MM.1S (cell line): Measurements from ENCODE around the gene BCAM.

Source experiments
- DNase-seq: peaks from one replicate; pipeline ENCODE4 v3.0.0-alpha.2; 2015
- H2AFZ ChIP-seq: fragments of 300-600 bp; sonication (generic); 2 replicates; pipeline ENCODE4 v1.6.0; 2016; ENCODE audit warnings: antibody characterized with exemption, low read length
- H3F3A ChIP-seq: fragments of 300-600 bp; sonication (generic); 2 replicates; pipeline ENCODE4 v1.6.1; 2016; ENCODE audit warnings: mild to moderate bottlenecking, antibody characterized with exemption, low read length, moderate library complexity, mixed read lengths; ENCODE audit not compliant: insufficient read depth
- H3K27ac ChIP-seq: fragments of 300-600 bp; sonication (generic); 2 replicates; pipeline ENCODE4 v1.5.1; 2016; ENCODE audit warnings: mild to moderate bottlenecking, low read length
- H3K27me3 ChIP-seq: fragments of 300-600 bp; sonication (generic); replicated peaks from 2 replicates; pipeline ENCODE4 v1.6.0; 2016; ENCODE audit warnings: low read length; ENCODE audit not compliant: insufficient read depth
- H3K36me3 ChIP-seq: fragments of 300-600 bp; sonication (generic); replicated peaks from 2 replicates; pipeline ENCODE4 v1.6.1; 2016; ENCODE audit warnings: mild to moderate bottlenecking, low read length, mixed read lengths; ENCODE audit not compliant: insufficient read depth
- H3K4me1 ChIP-seq: fragments of 300-600 bp; sonication (generic); 2 replicates; pipeline ENCODE4 v1.6.1; 2016; ENCODE audit warnings: low read length, mixed read lengths
- H3K4me2 ChIP-seq: fragments of 300-600 bp; sonication (generic); 2 replicates; pipeline ENCODE4 v1.6.0; 2016; ENCODE audit warnings: low read depth, low read length
- H3K4me3 ChIP-seq: fragments of 300-600 bp; sonication (generic); 2 replicates; pipeline ENCODE4 v1.5.1; 2016; ENCODE audit warnings: low read length, mixed read lengths
- H3K79me2 ChIP-seq: fragments of 300-600 bp; sonication (generic); 2 replicates; pipeline ENCODE4 v1.6.1; 2016; ENCODE audit warnings: mixed run types, low read length, mixed read lengths
- H3K9ac ChIP-seq: fragments of 300-600 bp; sonication (generic); 2 replicates; pipeline ENCODE4 v1.6.1; 2016; ENCODE audit warnings: low read length, mixed read lengths
- H3K9me2 ChIP-seq: fragments of 300-600 bp; sonication (generic); replicated peaks from 2 replicates; pipeline ENCODE4 v1.6.1; 2016; ENCODE audit warnings: mild to moderate bottlenecking, low read length, mixed read lengths; ENCODE audit not compliant: insufficient read depth
- H3K9me3 ChIP-seq: fragments of 300-600 bp; sonication (generic); replicated peaks from 2 replicates; pipeline ENCODE4 v1.6.1; 2016; ENCODE audit warnings: mild to moderate bottlenecking, low read length, mixed read lengths; ENCODE audit not compliant: insufficient read depth
- H4K20me1 ChIP-seq: fragments of 300-600 bp; sonication (generic); 2 replicates; pipeline ENCODE4 v1.6.1; 2016; ENCODE audit warnings: mild to moderate bottlenecking, low read length, moderate library complexity, mixed read lengths; ENCODE audit not compliant: insufficient read depth
- EZH2 ChIP-seq: fragments of 300-600 bp; sonication (generic); optimal IDR thresholded peaks from 2 replicates; pipeline ENCODE3; 2017; ENCODE audit warnings: low read depth, mild to moderate bottlenecking, antibody characterized with exemption, low read length, mixed read lengths
- EZH2phosphoT487 ChIP-seq: fragments of 300-600 bp; sonication (generic); IDR thresholded peaks from 2 replicates; pipeline ENCODE4 v1.6.1; 2018; ENCODE audit warnings: antibody characterized with exemption, low read length
- TF ChIP-seq, protein P1 (sequence below): fragments of 300-600 bp; sonication (generic); IDR thresholded peaks from 2 replicates; pipeline ENCODE4 v1.5.1; 2016; ENCODE audit warnings: antibody characterized with exemption, low read length, mixed read lengths

The BCAM gene

DNA sequence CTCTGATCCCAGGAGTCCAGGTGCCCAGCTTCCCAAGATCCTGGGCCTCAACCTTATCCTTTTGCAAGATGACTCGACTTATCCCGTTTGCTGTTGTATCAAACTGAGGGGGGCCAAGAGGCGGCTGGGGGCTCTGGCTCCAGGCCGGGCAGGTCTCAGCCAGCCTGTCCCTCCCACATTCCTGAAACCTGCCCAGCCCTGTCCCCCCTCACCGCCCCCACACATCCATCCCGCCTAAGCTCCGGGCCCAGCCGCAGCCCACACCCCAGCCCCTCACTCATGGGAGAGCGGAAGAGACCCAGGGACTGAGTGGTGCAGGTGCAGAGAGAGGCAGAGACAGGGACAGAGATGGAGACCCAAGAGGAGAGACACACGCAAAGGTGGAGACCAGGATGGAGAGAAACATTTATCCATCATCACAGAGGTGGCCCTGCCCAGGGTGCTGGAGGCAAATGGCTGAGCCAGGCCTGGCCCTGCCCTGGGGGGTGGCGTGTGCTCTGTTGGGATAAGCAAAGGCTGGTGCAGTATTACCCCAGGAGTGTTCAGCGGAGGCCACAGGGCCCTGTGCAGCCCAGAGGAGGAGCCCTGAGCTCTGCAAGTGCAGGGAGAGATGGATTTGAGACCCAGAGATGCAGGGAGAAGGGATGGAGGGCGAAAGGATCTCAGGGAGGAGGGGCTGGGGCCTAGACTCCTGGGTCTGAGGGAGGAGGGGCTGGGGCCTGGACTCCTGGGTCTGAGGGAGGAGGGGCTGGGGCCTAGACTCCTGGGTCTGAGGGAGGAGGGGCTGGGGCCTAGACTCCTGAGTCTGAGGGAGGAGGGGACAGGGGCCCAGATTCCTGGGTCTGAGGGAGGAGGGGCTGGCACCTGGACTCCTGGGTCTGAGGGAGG lies 1.6 kb downstream of the BCAM start:
- no peak for DNase-seq
- TF ChIP-seq, protein P1, sequence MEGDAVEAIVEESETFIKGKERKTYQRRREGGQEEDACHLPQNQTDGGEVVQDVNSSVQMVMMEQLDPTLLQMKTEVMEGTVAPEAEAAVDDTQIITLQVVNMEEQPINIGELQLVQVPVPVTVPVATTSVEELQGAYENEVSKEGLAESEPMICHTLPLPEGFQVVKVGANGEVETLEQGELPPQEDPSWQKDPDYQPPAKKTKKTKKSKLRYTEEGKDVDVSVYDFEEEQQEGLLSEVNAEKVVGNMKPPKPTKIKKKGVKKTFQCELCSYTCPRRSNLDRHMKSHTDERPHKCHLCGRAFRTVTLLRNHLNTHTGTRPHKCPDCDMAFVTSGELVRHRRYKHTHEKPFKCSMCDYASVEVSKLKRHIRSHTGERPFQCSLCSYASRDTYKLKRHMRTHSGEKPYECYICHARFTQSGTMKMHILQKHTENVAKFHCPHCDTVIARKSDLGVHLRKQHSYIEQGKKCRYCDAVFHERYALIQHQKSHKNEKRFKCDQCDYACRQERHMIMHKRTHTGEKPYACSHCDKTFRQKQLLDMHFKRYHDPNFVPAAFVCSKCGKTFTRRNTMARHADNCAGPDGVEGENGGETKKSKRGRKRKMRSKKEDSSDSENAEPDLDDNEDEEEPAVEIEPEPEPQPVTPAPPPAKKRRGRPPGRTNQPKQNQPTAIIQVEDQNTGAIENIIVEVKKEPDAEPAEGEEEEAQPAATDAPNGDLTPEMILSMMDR, result no peak
- TF ChIP-seq EZH2phosphoT487 (no peak), EZH2 (no peak)
- no peak overlapping the region for H3K4me3 ChIP-seq
- no peaks in the 10 kb centered on the region for H3K9me3 ChIP-seq
- H3K27me3 ChIP-seq, result peaks cover 76% of the 10 kb centered on the region
- no peaks in the 10 kb centered on the region for H3K79me2 ChIP-seq
- no peak overlapping the region for H3K4me2 ChIP-seq
- H3K36me3 ChIP-seq, result no peaks in the 10 kb centered on the region
- no peaks in the 10 kb centered on the region for H3K4me1 ChIP-seq
- no peak overlapping the region for H2AFZ ChIP-seq
- no peaks in the 10 kb centered on the region for H3K9me2 ChIP-seq
- no peak overlapping the region for H3K9ac ChIP-seq
- H3K27ac ChIP-seq, result no peak overlapping the region
- no peaks in the 10 kb centered on the region for H3F3A ChIP-seq
- H4K20me1 ChIP-seq, result no peaks in the 10 kb centered on the region

DNA sequence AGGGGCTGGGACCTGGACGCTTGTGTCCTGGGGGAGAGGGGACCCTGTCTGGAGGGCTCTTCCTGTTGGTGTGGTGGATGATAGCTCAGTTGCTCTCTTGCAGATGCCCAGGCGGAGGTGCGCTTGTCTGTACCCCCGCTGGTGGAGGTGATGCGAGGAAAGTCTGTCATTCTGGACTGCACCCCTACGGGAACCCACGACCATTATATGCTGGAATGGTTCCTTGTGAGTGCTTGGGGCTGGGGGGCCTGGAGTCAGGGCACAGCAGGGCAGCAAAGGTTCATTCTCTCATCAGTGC lies 2.2 kb downstream of the BCAM start:
- Histone ChIP-seq H3K27ac (no peak overlapping the region), H2AFZ (no peak overlapping the region), H3K4me1 (no peaks in the 10 kb centered on the region), H4K20me1 (no peaks in the 10 kb centered on the region), H3K4me3 (no peak overlapping the region), H3K9me3 (no peaks in the 10 kb centered on the region), H3K79me2 (no peaks in the 10 kb centered on the region), H3K9me2 (no peaks in the 10 kb centered on the region), H3K27me3 (peaks cover 77% of the 10 kb centered on the region), H3F3A (no peaks in the 10 kb centered on the region), H3K9ac (no peak overlapping the region), H3K36me3 (no peaks in the 10 kb centered on the region), H3K4me2 (no peak overlapping the region)
- no peak for DNase-seq
- TF ChIP-seq, protein P1, result no peak
- TF ChIP-seq EZH2, result no peak
- no peak for TF ChIP-seq EZH2phosphoT487

DNA sequence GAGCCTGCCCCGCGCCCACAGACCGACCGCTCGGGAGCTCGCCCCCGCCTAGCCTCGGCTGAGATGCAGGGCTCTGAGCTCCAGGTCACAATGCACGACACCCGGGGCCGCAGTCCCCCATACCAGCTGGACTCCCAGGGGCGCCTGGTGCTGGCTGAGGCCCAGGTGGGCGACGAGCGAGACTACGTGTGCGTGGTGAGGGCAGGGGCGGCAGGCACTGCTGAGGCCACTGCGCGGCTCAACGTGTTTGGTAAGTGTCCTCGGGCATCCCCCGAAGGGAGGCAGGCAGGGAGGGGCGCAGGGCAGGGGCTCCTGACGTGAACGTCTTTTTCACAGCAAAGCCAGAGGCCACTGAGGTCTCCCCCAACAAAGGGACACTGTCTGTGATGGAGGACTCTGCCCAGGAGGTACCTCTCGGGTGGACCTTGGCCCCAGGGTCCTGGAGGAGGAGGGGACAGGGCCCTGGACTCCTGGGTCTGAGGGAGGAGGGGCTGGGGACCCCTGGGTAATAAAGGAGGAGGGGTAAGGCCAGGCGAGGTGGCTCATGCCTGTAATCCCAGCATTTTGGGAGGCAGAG lies 3.3 kb downstream of the BCAM start:
- no peak for DNase-seq
- Histone ChIP-seq H3K9me2 (no peaks in the 10 kb centered on the region), H3F3A (no peaks in the 10 kb centered on the region), H3K9me3 (no peaks in the 10 kb centered on the region), H4K20me1 (no peaks in the 10 kb centered on the region), H3K4me3 (no peak overlapping the region), H3K27ac (no peak overlapping the region), H2AFZ (no peak overlapping the region), H3K4me1 (no peaks in the 10 kb centered on the region), H3K36me3 (no peaks in the 10 kb centered on the region), H3K9ac (no peak overlapping the region), H3K4me2 (no peak overlapping the region), H3K79me2 (no peaks in the 10 kb centered on the region), H3K27me3 (peaks cover 70% of the 10 kb centered on the region)
- TF ChIP-seq, protein P1, result no peak
- TF ChIP-seq EZH2, result no peak
- no peak for TF ChIP-seq EZH2phosphoT487
